ENCODE results near the gene FAM89A. TPM values are rescaled to one million over a fixed set of nuclear protein-coding genes. Genes with fewer than 3 reads are reported as not detected.

Gene FAM89A
- total RNA-seq, 2 donors from 2014 or later: 3.6 to 6.3 TPM

DNA sequence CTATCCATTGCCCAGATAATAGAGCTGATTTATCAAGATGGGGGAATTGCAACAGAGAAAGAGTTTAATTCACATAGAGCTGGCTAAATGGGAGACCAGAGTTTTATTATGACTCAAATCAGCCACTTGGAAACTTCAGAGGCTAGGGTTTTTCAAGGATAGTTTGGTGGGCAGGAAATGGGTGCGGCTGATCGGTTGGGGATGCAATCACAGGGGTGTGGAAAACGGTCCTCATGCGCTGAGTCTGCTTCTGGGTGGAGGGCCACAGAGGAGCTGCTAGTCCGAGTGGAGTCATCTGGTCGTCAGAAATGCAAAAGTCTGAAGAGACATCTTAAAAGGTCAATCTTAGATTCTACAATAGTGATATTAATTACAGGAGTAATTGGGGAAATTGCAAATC is 32.0 kb upstream of the FAM89A start:
- Histone ChIP-seq H3K27ac (no peak overlapping the region), H3K4me1 (no peaks in the 10 kb centered on the region), H3K9ac (ENCODE audit: low read depth in 2 of 2, low read length in 2 of 2) (no peak overlapping the region), H3K27me3 (no peaks in the 10 kb centered on the region), H3K9me3 (no peaks in the 10 kb centered on the region), H3K36me3 (no peaks in the 10 kb centered on the region), H3K4me3 (no peak overlapping the region)
- no peak for DNase-seq
- no peak for TF ChIP-seq CTCF (IDR thresholded peaks at IDR 0.05)
- intact Hi-C loops (cut with DNase I): no loop called here

GRCh38 chr1:231070758-231071444 is 30.8 kb upstream of the FAM89A start:
- Histone ChIP-seq H3K4me1 (no peaks in the 10 kb centered on the region), H3K9me3 (no peaks in the 10 kb centered on the region), H3K36me3 (no peaks in the 10 kb centered on the region), H3K27ac (no peak overlapping the region), H3K4me3 (no peak overlapping the region), H3K9ac (ENCODE audit: low read depth in 2 of 2, low read length in 2 of 2) (no peak overlapping the region), H3K27me3 (no peaks in the 10 kb centered on the region)
- intact Hi-C loops (cut with DNase I): no loop called here
- DNase-seq: no peak
- no peak for TF ChIP-seq CTCF (IDR thresholded peaks at IDR 0.05)

GRCh38 chr1:231069333-231069732 is 29.3 kb upstream of the FAM89A start:
- no peak overlapping the region for H3K27ac ChIP-seq
- H3K4me3 ChIP-seq: no peak overlapping the region
- no peak for DNase-seq
- no peaks in the 10 kb centered on the region for H3K9me3 ChIP-seq
- H3K9ac ChIP-seq (ENCODE audit: low read depth in 2 of 2, low read length in 2 of 2): no peak overlapping the region
- H3K4me1 ChIP-seq: no peaks in the 10 kb centered on the region
- TF ChIP-seq CTCF (IDR thresholded peaks at IDR 0.05): no peak
- no peaks in the 10 kb centered on the region for H3K27me3 ChIP-seq
- intact Hi-C loops (cut with DNase I): no loop called here
- H3K36me3 ChIP-seq: no peaks in the 10 kb centered on the region

- no peak overlapping the region for H3K27ac ChIP-seq
- TF ChIP-seq CTCF (IDR thresholded peaks at IDR 0.05): no peak
- no peak for DNase-seq
- H3K9ac ChIP-seq (ENCODE audit: low read depth in 2 of 2, low read length in 2 of 2): no peak overlapping the region
- no peak overlapping the region for H3K4me3 ChIP-seq
- intact Hi-C loops (cut with DNase I): no loop called here
- no peaks in the 10 kb centered on the region for H3K4me1 ChIP-seq
- H3K36me3 ChIP-seq: no peaks in the 10 kb centered on the region
- no peaks in the 10 kb centered on the region for H3K27me3 ChIP-seq
- H3K9me3 ChIP-seq: no peaks in the 10 kb centered on the region
Measured at GRCh38 chr1:231068762-231069161, 28.7 kb upstream of the FAM89A start.

DNA sequence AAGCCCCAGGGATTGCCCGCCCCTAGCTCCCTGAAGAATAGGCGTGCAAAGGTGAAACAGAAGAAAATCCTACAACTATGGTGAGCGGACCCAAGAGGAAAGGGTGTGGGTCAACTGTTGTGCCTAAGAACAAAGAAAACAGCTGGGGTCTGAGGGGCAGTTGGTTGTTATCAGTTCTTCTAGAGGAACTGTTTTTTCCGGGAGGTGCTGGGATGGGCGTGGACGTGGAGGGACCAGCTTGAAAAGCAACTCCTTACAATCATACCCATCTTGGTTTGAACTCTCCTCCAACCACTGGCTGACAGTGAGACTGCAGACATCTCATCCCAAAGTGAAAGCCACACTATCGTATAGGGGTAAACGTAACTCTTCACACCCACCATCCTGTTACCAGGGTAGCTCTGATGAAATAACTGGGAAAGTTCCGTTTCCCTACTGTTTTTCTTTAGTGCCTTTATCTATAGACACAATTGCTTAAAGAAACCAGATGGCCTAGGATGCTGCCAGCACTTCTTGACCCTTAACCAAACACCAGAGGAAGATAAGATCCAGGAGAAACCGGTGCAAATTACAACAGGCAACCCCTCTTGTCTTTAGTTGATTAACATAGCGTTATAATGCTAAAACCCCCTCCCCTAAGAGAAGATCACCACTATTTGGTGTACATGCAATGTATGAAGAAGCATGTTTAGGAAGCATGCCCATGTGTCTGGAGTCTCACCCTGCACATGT is 25.6 kb upstream of the FAM89A start:
- Histone ChIP-seq H3K9me3 (no peaks in the 10 kb centered on the region), H3K27me3 (no peaks in the 10 kb centered on the region), H3K9ac (ENCODE audit: low read depth in 2 of 2, low read length in 2 of 2) (no peak overlapping the region), H3K4me3 (no peak overlapping the region), H3K36me3 (no peaks in the 10 kb centered on the region), H3K27ac (no peak overlapping the region), H3K4me1 (no peaks in the 10 kb centered on the region)
- intact Hi-C loops (cut with DNase I): no loop called here
- no peak for DNase-seq
- no peak for TF ChIP-seq CTCF (IDR thresholded peaks at IDR 0.05)
